OCI-LY7 (cell line): ENCODE measurements around the gene CHCHD6. TPM values are rescaled to one million over a fixed set of nuclear protein-coding genes. Genes with fewer than 3 reads are reported as not detected.

Source experiments
- BruUV-seq: library from RNA; stranded (reverse); fragments of 400-500 nt; replicated peaks from 2 replicates; lab custom pipeline; 2021; lab: Mats Ljungman, UMichigan
- CTCF ChIA-PET: fragments of 300-600 bp; sonication (Branson Sonifier 250); formaldehyde crosslinking; loops from one replicate; lab custom pipeline; 2022; ENCODE audit warnings: antibody characterized with exemption; ENCODE audit not compliant: unreplicated experiment; lab: Charles Lee
- POLR2A ChIA-PET: fragments of 300-600 bp; sonication (Branson Sonifier 250); formaldehyde crosslinking; loops from one replicate; lab custom pipeline; 2022; ENCODE audit warnings: antibody characterized with exemption; lab: Charles Lee
- DNase-seq: peaks from one replicate; pipeline ENCODE4 v3.0.0-alpha.2; 2015; ENCODE audit warnings: low spot score
- H2AFZ ChIP-seq: fragments of 200-600 bp; sonication (generic), shearing (Covaris generic); 2 replicates; pipeline ENCODE4 v1.6.1; 2014; ENCODE audit warnings: mild to moderate bottlenecking, antibody characterized with exemption, low read length, moderate library complexity
- H3K27ac ChIP-seq: fragments of 200-600 bp; sonication (generic); 2 replicates; pipeline ENCODE4 v1.5.1; 2014; ENCODE audit warnings: mixed run types, low read depth, mild to moderate bottlenecking, moderate library complexity, low read length, inconsistent platforms; ENCODE audit not compliant: poor library complexity, severe bottlenecking
- H3K36me3 ChIP-seq: fragments of 200-600 bp; sonication (generic); 2 replicates; pipeline ENCODE4 v1.6.1; 2014; ENCODE audit warnings: mild to moderate bottlenecking, antibody characterized with exemption, low read length, moderate library complexity, mixed read lengths; ENCODE audit not compliant: insufficient read depth
- H3K4me1 ChIP-seq: fragments of 200-600 bp; sonication (generic); 2 replicates; pipeline ENCODE4 v1.5.1; 2014; ENCODE audit warnings: mild to moderate bottlenecking, low read length; ENCODE audit not compliant: insufficient read depth, poor library complexity, severe bottlenecking
- H3K4me2 ChIP-seq: fragments of 200-600 bp; sonication (generic); 2 replicates; pipeline ENCODE4 v1.6.1; 2014; ENCODE audit warnings: mild to moderate bottlenecking, low read length
- H3K4me3 ChIP-seq: fragments of 200-600 bp; sonication (generic); 2 replicates; pipeline ENCODE4 v1.5.1; 2014; ENCODE audit warnings: mild to moderate bottlenecking, low read depth, low read length; ENCODE audit not compliant: poor library complexity, severe bottlenecking
- H3K79me2 ChIP-seq: fragments of 200-600 bp; sonication (generic); 2 replicates; pipeline ENCODE4 v1.6.1; 2016; ENCODE audit warnings: low read depth, mild to moderate bottlenecking, low read length, moderate library complexity, mixed read lengths; ENCODE audit not compliant: insufficient read depth
- H3K9me2 ChIP-seq: fragments of 200-600 bp; sonication (generic); 2 replicates; pipeline ENCODE4 v1.6.1; 2016; ENCODE audit warnings: mild to moderate bottlenecking, low read length, mixed read lengths; ENCODE audit not compliant: insufficient read depth
- H3K9me3 ChIP-seq: fragments of 200-600 bp; sonication (generic); 2 replicates; pipeline ENCODE4 v1.6.1; 2014; ENCODE audit warnings: mild to moderate bottlenecking, mixed run types, low read length, mixed read lengths
- H4K20me1 ChIP-seq: fragments of 200-600 bp; sonication (generic); 2 replicates; pipeline ENCODE4 v1.6.1; 2014; ENCODE audit warnings: mild to moderate bottlenecking, antibody characterized with exemption, low read length, moderate library complexity, mixed read lengths; ENCODE audit not compliant: insufficient read depth
- EZH2phosphoT487 ChIP-seq: fragments of 200-600 bp; sonication (generic); IDR thresholded peaks from 2 replicates; pipeline ENCODE4 v1.6.1; 2018; ENCODE audit warnings: low read depth, borderline replicate concordance, mild to moderate bottlenecking, mixed run types, antibody characterized with exemption, low read length, moderate library complexity, mixed read lengths
- intact Hi-C: fragments of 100-400 bp; cut with micrococcal nuclease; formaldehyde crosslinking; loops from one replicate; pipeline ENCODE4 v1.10.0; 2022; ENCODE audit not compliant: unreplicated experiment
- total RNA-seq, 2 experiments: library from RNA; depleted of rRNA in 1 of 2; stranded (reverse); fragments of >200 nt in 1 of 2; shearing (Covaris generic) in 1 of 2; gene quantifications; 2 replicates each; pipeline ENCODE4 v1.2.3, GENCODE V29; 2014 to 2022
- TF ChIP-seq, protein P1 (sequence below): fragments of 200-600 bp; sonication (generic); conservative IDR thresholded peaks from 2 replicates; pipeline ENCODE4 v1.5.1; 2014; ENCODE audit warnings: mild to moderate bottlenecking, antibody characterized with exemption, low read length, moderate library complexity, mixed read lengths

CHCHD6 gene
- total RNA-seq, 2 experiments from 2014 or later = 14.7 to 21.2 TPM

DNA sequence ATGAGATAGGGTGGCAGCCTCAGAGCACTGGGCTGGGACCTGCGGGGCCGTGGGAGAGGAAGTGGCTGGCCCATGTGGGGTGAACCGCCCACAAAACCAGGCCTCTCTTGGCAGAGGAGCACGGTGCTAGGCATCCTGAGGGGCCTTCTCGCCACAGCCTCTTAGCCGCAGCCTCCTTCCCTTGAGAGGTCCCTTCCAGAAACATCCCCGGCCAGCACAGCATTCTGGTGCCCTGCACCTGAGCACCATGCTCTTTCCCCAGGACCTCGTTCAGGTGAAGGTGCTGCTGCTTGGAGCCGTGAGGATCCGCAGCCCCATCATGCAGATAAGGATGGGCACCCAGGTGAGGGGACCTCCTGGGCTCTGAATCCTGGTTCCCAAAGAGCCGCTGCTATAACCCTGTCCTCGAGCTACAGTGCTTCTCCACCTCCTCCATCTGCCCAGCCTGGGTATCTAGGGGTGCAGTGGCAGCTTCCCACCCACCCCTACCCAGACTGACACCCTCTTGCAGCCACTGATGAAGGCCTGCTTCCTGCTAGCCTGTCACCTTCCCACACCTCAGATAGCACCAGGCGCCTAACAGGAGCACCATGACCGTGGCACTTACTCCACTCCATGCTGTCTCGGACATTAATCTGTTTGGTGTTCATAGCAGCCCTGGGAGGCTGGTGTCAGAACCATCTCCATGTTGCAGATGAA is 37.9 kb upstream of the CHCHD6 start:
- H3K27ac ChIP-seq = no peak overlapping the region
- no peak overlapping the region for H3K4me2 ChIP-seq
- intact Hi-C loops = no loop called here
- ChIA-PET POLR2A (no interaction called here), CTCF (no interaction called here)
- no peak for DNase-seq
- no peak overlapping the region for H2AFZ ChIP-seq
- H3K36me3 ChIP-seq = no peaks in the 10 kb centered on the region
- no peaks in the 10 kb centered on the region for H4K20me1 ChIP-seq
- H3K9me3 ChIP-seq = no peaks in the 10 kb centered on the region; the same call in 1 of the 2 replicates
- TF ChIP-seq, protein P1, sequence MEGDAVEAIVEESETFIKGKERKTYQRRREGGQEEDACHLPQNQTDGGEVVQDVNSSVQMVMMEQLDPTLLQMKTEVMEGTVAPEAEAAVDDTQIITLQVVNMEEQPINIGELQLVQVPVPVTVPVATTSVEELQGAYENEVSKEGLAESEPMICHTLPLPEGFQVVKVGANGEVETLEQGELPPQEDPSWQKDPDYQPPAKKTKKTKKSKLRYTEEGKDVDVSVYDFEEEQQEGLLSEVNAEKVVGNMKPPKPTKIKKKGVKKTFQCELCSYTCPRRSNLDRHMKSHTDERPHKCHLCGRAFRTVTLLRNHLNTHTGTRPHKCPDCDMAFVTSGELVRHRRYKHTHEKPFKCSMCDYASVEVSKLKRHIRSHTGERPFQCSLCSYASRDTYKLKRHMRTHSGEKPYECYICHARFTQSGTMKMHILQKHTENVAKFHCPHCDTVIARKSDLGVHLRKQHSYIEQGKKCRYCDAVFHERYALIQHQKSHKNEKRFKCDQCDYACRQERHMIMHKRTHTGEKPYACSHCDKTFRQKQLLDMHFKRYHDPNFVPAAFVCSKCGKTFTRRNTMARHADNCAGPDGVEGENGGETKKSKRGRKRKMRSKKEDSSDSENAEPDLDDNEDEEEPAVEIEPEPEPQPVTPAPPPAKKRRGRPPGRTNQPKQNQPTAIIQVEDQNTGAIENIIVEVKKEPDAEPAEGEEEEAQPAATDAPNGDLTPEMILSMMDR = no peak
- no peak for TF ChIP-seq EZH2phosphoT487
- no peaks in the 10 kb centered on the region for H3K79me2 ChIP-seq
- H3K9me2 ChIP-seq = no peaks in the 10 kb centered on the region
- no peak overlapping the region for H3K4me3 ChIP-seq
- H3K4me1 ChIP-seq = peaks cover 1% of the 10 kb centered on the region
- BruUV-seq = no TSS peak

DNA sequence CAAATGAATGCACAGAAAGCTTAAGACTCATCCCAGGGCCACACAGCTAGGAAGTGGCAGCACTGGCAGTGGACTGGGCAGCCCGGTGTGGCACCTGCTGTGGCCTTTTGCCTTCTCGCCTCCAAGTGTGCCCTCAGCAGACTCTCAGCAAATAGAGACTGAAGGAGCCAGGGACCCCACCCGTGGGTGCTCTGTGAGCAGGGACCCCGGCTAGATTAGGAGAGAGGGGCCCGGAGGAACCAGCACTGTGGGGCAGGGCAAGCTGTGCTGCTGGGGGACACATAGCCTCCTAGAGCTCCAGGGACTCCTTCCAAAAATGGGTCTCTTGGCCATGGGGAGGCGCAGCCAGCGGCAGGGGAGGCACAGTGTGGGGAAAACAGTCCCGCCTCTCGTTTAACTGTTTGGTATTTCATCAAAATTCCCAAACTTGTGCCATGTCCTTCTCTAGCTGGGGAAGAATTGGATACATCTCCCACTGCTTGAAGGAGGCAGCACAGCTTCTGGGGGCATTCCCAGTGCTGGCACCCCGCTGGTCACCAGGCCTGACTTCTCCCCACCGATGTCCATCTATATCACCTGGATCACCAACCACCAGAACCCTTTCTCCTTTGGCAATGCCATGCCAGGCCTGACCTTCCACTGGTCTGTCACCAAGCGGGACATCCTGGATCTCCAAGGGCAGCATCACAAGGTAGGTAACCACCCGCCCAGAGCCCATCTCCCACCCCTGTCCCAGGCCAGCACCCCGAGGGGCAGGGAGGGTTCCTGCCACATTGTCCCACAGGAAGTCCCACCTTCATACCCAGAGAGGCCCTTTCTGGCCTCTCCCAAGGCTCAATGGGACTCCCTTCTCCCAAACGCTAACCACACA is 37.1 kb upstream of the CHCHD6 start:
- Histone ChIP-seq H3K9me2 (no peaks in the 10 kb centered on the region), H3K36me3 (no peaks in the 10 kb centered on the region), H2AFZ (no peak overlapping the region), H3K27ac (no peak overlapping the region), H4K20me1 (no peaks in the 10 kb centered on the region), H3K4me2 (no peak overlapping the region), H3K9me3 (no peaks in the 10 kb centered on the region; the same call in 1 of the 2 replicates), H3K4me1 (peaks cover 9% of the 10 kb centered on the region), H3K79me2 (no peaks in the 10 kb centered on the region), H3K4me3 (no peak overlapping the region)
- POLR2A ChIA-PET = no interaction called here
- TF ChIP-seq, protein P1 = no peak
- TF ChIP-seq EZH2phosphoT487 = no peak
- no peak for DNase-seq
- intact Hi-C loops = no loop called here
- no TSS peak for BruUV-seq
- CTCF ChIA-PET = no interaction called here
